Breast epithelium (tissue), 3 donors: Measurements from ENCODE around the gene MRM2.

Source experiments
- CTCF ChIP-seq, 3 donors: fragments of 450-650 bp; IDR thresholded peaks; one replicate each; pipeline ENCODE4 v1.5.1; 2016 to 2017; ENCODE audit warnings: antibody characterized with exemption in 3 of 3, mild to moderate bottlenecking in 3 of 3, moderate library complexity in 3 of 3
- POLR2A ChIP-seq: fragments of 450-650 bp; IDR thresholded peaks from one replicate; pipeline ENCODE4 v1.6.1; 2016; ENCODE audit warnings: antibody characterized with exemption, mild to moderate bottlenecking, moderate library complexity
- POLR2AphosphoS5 ChIP-seq, 3 donors: sonication (generic); formaldehyde crosslinking; IDR thresholded peaks; one replicate each; pipeline ENCODE4 v1.6.1; 2017; ENCODE audit warnings: antibody characterized with exemption in 3 of 3

- TF ChIP-seq POLR2A (no peak), CTCF (IDR thresholded peaks at IDR 0.05) (no peak), POLR2AphosphoS5 (IDR thresholded peaks at IDR 0.05) (no peak)
Observed at GRCh38 chr7:2218444-2218785, 23.6 kb downstream of the MRM2 start.
